Right atrium auricular region (tissue), 2 donors: ENCODE measurements around the gene COLQ. TPM values are rescaled to one million over a fixed set of nuclear protein-coding genes. Genes with fewer than 3 reads are reported as not detected.
"Not testable (repeated sequence)": the region's sequence is repeated elsewhere in the genome, so short reads cannot be mapped to it uniquely, and the experiment has no call there.

Experiments used
- DNase-seq: peaks from one replicate; pipeline ENCODE4 v3.0.0-alpha.2; 2019; ENCODE audit warnings: low spot score
- H3K27ac ChIP-seq, 2 donors: fragments of 200-600 bp; sonication (generic); 1 replicate in 1 of 2; 2 replicates in 1 of 2; pipeline ENCODE4 v1.5.1; 2016 to 2019
- H3K27me3 ChIP-seq, 2 donors: fragments of 200-600 bp; sonication (generic); one replicate each; pipeline versions ENCODE4 v1.5.1 to v1.6.0; 2017 to 2019
- H3K36me3 ChIP-seq: fragments of 200-600 bp; sonication (generic); one replicate; pipeline ENCODE4 v1.5.1; 2016
- H3K4me1 ChIP-seq, 2 donors: fragments of 200-600 bp; sonication (generic); one replicate each; pipeline versions ENCODE4 v1.5.1 to v1.6.0; 2017 to 2019
- H3K4me3 ChIP-seq, 2 donors: fragments of 200-600 bp; sonication (generic); 1 replicate in 1 of 2; 2 replicates in 1 of 2; pipeline ENCODE4 v1.5.1; 2017 to 2019; ENCODE audit warnings: mild to moderate bottlenecking in 1 of 2, moderate library complexity in 1 of 2
- H3K9me3 ChIP-seq, 2 donors: fragments of 200-600 bp; sonication (generic); one replicate each; pipeline ENCODE4 v1.5.1; 2019
- total RNA-seq, 2 donors: library from RNA; depleted of rRNA; stranded (reverse); fragments of >200 nt; gene quantifications; one replicate each; pipeline ENCODE4 v1.1.0, GENCODE V29; 2016
- TF ChIP-seq, protein P1 (sequence below), 2 donors: fragments of 200-600 bp; sonication (generic); IDR thresholded peaks; one replicate each; pipeline ENCODE4 v1.5.1; 2019; ENCODE audit warnings: antibody characterized with exemption in 2 of 2

The COLQ gene
- total RNA-seq, 2 donors from 2014 or later, result 24.3 to 38.3 TPM

- H3K9me3 ChIP-seq, result no peaks in the 10 kb centered on the region
- H3K27me3 ChIP-seq, result no peaks in the 10 kb centered on the region
- no peaks in the 10 kb centered on the region for H3K36me3 ChIP-seq
- DNase-seq, result no peak
- TF ChIP-seq, protein P1, sequence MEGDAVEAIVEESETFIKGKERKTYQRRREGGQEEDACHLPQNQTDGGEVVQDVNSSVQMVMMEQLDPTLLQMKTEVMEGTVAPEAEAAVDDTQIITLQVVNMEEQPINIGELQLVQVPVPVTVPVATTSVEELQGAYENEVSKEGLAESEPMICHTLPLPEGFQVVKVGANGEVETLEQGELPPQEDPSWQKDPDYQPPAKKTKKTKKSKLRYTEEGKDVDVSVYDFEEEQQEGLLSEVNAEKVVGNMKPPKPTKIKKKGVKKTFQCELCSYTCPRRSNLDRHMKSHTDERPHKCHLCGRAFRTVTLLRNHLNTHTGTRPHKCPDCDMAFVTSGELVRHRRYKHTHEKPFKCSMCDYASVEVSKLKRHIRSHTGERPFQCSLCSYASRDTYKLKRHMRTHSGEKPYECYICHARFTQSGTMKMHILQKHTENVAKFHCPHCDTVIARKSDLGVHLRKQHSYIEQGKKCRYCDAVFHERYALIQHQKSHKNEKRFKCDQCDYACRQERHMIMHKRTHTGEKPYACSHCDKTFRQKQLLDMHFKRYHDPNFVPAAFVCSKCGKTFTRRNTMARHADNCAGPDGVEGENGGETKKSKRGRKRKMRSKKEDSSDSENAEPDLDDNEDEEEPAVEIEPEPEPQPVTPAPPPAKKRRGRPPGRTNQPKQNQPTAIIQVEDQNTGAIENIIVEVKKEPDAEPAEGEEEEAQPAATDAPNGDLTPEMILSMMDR (IDR thresholded peaks at IDR 0.05), result no peak
- H3K4me1 ChIP-seq, result peaks cover 0 to 13% of the 10 kb centered on the region in 2 donors
- H3K4me3 ChIP-seq, result no peak overlapping the region
- H3K27ac ChIP-seq, result no peak overlapping the region
Observed at GRCh38 chr3:15538345-15538744, 16.8 kb upstream of the COLQ start.

DNA sequence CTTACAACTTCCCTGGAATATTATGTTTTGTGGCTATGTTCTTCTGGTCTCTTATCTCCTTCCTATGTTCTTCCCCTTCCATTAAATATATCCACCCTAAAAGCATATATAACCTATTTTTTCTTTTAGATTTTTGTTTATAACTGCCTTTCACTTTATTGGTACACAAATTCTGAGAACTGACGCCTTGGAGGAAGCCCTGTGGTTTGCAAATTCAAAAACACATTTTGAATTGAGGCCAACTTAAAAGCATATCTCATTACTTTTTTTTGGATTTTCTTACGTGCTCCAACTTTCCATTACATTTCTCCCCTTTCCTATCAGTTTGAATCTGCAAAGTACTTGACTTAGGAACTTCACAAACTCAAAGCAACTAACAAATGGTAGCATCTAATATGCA is 15.3 kb upstream of the COLQ start:
- no peak for DNase-seq
- H3K27me3 ChIP-seq, result no peaks in the 10 kb centered on the region
- no peaks in the 10 kb centered on the region for H3K9me3 ChIP-seq
- TF ChIP-seq, protein P1 (IDR thresholded peaks at IDR 0.05), result no peak
- H3K27ac ChIP-seq, result no peak overlapping the region
- no peaks in the 10 kb centered on the region for H3K36me3 ChIP-seq
- no peak overlapping the region for H3K4me3 ChIP-seq
- no peaks in the 10 kb centered on the region for H3K4me1 ChIP-seq

DNA sequence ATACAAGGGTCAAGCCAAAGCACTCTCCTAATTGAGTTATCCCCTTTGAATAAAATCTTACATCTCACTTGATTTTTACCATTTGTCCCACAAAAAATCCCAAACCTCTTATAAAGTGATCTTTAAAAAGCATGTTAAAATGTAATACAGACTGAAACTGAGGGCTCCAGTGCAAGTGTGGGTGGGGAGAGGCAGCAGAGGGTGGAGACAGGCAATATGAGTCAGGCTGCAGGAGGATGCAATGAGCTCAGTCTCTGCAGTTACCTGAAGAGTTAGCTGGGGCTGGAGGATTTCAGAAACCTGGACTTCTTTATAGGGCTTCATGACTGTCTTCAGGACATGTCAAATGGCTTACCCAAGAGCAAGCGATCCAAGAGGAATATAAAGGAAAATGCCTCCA is 14.2 kb upstream of the COLQ start:
- no peak overlapping the region for H3K4me3 ChIP-seq
- no peaks in the 10 kb centered on the region for H3K27me3 ChIP-seq
- no peak overlapping the region for H3K27ac ChIP-seq
- H3K9me3 ChIP-seq, result no peaks in the 10 kb centered on the region
- H3K36me3 ChIP-seq, result no peaks in the 10 kb centered on the region
- H3K4me1 ChIP-seq, result no peaks in the 10 kb centered on the region
- TF ChIP-seq, protein P1 (IDR thresholded peaks at IDR 0.05), result no peak
- no peak for DNase-seq

DNA sequence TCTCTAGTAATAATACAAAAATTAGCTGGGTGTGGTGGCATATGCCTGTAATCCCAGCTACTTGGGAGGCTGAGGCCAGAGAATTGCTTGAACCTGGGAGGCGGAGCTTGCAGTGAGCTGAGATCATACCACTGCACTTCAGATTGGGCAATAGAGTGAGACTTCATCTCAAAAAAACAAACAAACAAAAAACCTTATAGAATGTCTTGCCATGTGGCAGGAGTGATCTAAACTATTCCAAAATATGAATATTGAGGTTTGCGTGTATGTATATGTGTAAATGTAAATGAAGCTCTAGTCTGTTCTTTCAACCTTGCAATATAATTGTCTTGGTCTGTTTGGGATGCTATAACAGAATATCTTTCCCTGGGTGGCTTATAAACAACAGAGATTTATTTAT is 11.1 kb upstream of the COLQ start:
- not testable (repeated sequence) for H3K36me3 ChIP-seq, H3K9me3 ChIP-seq, H3K27me3 ChIP-seq, H3K27ac ChIP-seq, H3K4me1 ChIP-seq, H3K4me3 ChIP-seq, DNase-seq

- TF ChIP-seq, protein P1 (IDR thresholded peaks at IDR 0.05), result no peak
- H3K27ac ChIP-seq, result no peak overlapping the region
- peak; percentile 11 for DNase-seq
- no peak overlapping the region for H3K4me3 ChIP-seq
- no peaks in the 10 kb centered on the region for H3K9me3 ChIP-seq
- no peaks in the 10 kb centered on the region for H3K27me3 ChIP-seq
- peaks cover 0 to 13% of the 10 kb centered on the region in 2 donors for H3K4me1 ChIP-seq
- no peaks in the 10 kb centered on the region for H3K36me3 ChIP-seq
Observed at GRCh38 chr3:15531346-15531745, 9.8 kb upstream of the COLQ start.

DNA sequence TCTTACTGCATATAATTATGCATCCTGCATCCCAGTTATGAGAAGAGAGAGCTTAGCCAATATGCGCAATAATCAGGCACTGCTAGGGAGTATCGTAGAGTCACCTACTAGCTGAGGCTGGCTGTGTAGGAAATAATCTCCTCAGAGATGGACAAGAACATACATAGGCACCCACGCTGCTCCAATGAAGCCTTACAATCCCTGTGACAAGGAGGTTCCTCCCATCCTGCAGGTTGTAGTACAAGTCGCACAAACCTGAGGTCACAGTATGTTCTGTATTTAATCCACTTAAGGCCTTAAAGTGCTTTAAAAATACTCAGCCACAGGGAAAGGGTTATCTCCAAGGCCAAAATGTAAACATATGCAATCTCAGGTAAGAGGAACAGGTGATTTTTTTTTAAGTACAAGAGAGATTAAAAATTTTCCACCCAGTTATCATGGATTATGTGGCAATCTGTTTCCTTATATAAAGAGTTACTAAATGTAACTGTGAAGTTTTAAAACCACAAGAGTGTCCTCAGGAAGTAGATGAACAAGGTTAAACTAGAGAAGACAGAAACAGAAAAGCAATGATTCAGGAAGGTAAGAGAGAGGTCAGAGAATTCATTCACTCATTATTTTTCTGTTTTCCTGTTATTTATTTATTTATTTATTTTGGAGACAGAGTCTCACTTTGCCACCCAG is 7.5 kb upstream of the COLQ start:
- no peak overlapping the region for H3K4me3 ChIP-seq
- H3K36me3 ChIP-seq, result no peaks in the 10 kb centered on the region
- H3K27ac ChIP-seq, result no peak overlapping the region
- no peaks in the 10 kb centered on the region for H3K27me3 ChIP-seq
- TF ChIP-seq, protein P1 (IDR thresholded peaks at IDR 0.05), result no peak
- H3K4me1 ChIP-seq, result peaks cover 0 to 13% of the 10 kb centered on the region in 2 donors
- no peaks in the 10 kb centered on the region for H3K9me3 ChIP-seq
- peak; percentile 28 for DNase-seq
